ENCODE data around the gene RAB11FIP3.
"Not testable (repeated sequence)": the region's sequence is repeated elsewhere in the genome, so short reads cannot be mapped to it uniquely, and the experiment has no call there.

Gene RAB11FIP3

DNA sequence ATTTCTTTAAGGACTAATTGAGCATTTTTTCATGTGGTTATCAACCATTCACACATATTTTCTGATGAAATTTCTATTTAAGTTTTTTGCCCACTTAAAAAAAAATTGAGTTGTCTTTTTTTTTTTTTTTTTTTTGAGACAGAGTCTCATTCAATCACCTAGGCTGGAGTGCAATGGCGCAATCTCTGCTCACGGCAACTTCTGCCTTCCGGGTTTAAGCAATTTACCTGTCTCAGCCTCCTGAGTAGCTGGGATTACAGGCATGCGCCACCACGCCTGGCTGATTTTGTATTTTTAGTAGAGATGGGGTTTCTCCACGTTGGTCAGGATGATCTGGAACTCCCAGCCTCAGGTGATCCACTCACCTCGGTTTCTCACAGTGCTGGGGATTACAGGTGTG is 34.3 kb downstream of the RAB11FIP3 start:
- no peak overlapping the region for H3K4me3 ChIP-seq (ENCODE audit: low read length)
- no peak for DNase-seq (ENCODE audit: low read depth)
- TF ChIP-seq, protein P1, sequence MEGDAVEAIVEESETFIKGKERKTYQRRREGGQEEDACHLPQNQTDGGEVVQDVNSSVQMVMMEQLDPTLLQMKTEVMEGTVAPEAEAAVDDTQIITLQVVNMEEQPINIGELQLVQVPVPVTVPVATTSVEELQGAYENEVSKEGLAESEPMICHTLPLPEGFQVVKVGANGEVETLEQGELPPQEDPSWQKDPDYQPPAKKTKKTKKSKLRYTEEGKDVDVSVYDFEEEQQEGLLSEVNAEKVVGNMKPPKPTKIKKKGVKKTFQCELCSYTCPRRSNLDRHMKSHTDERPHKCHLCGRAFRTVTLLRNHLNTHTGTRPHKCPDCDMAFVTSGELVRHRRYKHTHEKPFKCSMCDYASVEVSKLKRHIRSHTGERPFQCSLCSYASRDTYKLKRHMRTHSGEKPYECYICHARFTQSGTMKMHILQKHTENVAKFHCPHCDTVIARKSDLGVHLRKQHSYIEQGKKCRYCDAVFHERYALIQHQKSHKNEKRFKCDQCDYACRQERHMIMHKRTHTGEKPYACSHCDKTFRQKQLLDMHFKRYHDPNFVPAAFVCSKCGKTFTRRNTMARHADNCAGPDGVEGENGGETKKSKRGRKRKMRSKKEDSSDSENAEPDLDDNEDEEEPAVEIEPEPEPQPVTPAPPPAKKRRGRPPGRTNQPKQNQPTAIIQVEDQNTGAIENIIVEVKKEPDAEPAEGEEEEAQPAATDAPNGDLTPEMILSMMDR (conservative IDR thresholded peaks at IDR 0.05; ENCODE audit: low read depth, low read length), result no peak

DNA sequence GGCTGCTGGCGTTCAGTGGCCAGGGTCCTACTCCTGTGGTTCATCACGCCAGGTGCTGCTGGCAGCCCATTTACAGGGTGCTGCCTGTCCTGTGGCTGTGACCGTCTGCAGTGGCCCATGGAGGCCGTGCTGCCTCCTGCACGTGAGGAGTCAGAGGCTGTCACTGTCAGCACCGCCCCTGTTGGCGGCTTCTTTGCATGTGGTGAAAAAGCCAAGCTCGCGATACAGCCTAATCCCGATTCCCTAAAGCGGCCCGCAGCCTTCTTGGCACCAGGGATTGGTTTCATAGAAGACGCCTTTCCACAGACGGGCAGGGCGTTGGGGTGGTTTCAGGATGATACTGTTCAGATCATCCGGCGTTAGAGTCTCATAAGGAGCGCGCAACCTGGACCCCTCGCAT is 35.3 kb downstream of the RAB11FIP3 start:
- no peak for DNase-seq (ENCODE audit: low read depth)
- TF ChIP-seq, protein P1 (conservative IDR thresholded peaks at IDR 0.05; ENCODE audit: low read depth, low read length), result no peak
- no peak overlapping the region for H3K4me3 ChIP-seq (ENCODE audit: low read length)

DNA sequence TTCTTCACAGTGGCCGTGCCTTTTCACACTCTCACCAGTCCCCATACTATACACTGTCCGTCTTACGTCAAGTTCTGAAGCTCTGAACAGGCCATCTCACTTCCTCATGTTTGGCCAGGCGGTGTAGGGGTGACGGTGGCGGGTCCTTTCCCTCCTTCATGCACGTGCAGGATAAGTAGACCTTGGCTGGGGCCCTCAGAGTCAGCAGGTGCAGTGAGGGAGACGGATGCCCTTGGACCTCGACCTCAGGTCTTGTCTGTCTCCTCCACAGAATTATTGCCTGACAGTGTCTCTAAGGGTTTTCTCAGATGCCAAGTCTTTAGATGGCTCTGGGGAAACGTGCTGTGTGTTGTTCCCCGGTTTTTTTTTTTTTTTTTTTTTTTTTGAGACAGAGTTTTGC is 37.6 kb downstream of the RAB11FIP3 start:
- DNase-seq (ENCODE audit: low read depth), result no peak
- H3K4me3 ChIP-seq (ENCODE audit: low read length), result no peak overlapping the region
- TF ChIP-seq, protein P1 (conservative IDR thresholded peaks at IDR 0.05; ENCODE audit: low read depth, low read length), result no peak

DNA sequence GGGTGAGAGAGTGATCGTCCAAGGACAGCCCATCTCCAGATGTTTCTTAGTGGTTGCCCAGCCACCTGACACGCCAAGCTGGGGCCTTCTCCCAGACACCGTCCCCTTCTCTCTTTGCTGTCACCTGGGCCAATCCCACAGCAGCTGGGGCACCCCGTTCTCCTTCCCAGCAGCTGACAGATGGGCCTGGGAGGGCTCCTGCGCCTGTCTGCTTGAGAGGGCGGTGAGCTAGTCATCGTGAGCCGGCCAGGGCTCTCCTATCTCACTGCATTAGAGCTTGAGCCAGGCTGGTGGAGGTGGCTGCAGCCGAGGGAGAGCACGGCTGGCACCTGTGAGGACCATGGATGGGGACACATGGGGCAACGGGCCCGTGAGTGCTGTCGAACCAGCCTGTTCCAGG is 41.2 kb downstream of the RAB11FIP3 start:
- TF ChIP-seq, protein P1 (conservative IDR thresholded peaks at IDR 0.05; ENCODE audit: low read depth, low read length), result no peak
- no peak for DNase-seq (ENCODE audit: low read depth)
- no peak overlapping the region for H3K4me3 ChIP-seq (ENCODE audit: low read length)

DNA sequence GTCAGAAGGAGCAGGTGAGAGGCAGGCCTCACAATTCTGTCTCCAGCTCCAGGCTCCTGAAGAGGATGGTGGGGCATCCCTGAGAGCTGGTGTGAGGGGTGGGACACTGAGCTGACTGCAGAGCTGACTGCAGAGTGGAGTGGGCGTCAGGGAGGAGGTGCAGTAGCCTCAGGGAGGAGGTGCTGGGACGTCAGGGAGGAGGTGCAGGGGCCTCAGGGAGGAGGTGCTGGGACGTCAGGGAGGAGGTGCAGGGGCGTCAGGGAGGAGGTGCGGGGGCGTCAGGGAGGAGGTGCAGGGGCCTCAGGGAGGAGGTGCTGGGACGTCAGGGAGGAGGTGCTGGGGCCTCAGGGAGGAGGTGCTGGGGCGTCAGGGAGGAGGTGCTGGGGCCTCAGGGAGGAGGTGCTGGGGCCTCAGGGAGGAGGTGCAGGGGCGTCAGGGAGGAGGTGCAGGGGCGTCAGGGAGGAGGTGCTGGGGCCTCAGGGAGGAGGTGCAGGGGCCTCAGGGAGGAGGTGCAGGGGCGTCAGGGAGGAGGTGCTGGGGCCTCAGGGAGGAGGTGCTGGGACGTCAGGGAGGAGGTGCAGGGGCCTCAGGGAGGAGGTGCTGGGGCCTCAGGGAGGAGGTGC is 41.9 kb downstream of the RAB11FIP3 start:
- not testable (repeated sequence) for H3K4me3 ChIP-seq (ENCODE audit: low read length)

DNA sequence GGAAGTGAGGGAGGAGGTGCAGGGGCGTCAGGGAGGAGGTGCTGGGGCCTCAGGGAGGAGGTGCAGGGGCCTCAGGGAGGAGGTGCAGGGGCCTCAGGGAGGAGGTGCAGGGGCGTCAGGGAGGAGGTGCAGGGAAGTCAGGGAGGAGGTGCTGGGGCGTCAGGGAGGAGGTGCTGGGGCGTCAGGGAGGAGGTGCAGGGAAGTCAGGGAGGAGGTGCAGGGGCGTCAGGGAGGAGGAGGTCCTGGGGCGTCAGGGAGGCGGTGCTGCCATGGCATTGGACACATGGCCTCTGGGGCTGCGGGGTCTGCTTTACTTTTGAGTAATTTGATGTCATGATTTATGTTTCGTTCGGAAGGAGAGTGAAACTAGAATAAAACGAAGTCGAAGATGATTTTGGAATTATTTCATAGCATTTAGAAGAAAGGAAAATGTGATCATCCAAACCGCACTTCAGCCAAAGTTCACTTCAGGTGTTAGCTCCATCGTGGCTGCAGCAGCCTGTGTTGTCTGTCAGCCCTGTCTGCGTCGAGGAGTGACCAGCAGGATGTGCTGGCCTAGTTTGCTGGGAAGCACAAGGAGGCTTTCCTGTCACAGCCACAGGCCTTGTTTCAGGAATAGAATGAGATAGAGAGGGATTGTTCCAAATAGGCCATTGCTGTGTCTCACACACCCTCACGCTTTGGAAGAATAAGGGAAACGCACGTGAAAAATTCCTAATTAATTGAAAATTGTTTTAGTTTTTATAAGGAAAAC is 42.8 kb downstream of the RAB11FIP3 start:
- DNase-seq (ENCODE audit: low read depth), result no peak
- TF ChIP-seq, protein P1 (conservative IDR thresholded peaks at IDR 0.05; ENCODE audit: low read depth, low read length), result no peak
- no peak overlapping the region for H3K4me3 ChIP-seq (ENCODE audit: low read length)

More for the DNA sequence above, 41.9 kb downstream of the RAB11FIP3 start:
- DNase-seq (ENCODE audit: low read depth), result not testable (repeated sequence)

DNA sequence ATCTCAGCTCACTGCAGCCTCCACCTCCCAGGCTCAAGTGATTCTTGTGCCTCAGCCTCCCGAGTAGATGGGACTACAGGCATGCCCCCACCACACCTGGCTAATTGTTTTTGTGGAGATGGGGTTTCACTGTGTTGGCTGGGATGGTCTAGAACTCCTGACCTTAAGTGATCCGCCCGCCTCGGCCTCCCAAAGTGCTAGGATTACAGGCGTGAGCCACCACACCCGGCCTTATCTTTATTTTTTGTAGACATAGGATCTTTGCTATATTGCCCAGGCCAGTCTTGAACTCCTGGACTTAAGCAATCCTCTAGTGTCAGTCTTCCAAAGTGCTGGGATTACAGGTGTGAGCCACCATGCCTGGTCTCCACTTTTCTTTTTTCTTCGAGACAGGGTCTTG is 44.0 kb downstream of the RAB11FIP3 start:
- DNase-seq (ENCODE audit: low read depth); H3K4me3 ChIP-seq (ENCODE audit: low read length): not testable (repeated sequence)

DNA sequence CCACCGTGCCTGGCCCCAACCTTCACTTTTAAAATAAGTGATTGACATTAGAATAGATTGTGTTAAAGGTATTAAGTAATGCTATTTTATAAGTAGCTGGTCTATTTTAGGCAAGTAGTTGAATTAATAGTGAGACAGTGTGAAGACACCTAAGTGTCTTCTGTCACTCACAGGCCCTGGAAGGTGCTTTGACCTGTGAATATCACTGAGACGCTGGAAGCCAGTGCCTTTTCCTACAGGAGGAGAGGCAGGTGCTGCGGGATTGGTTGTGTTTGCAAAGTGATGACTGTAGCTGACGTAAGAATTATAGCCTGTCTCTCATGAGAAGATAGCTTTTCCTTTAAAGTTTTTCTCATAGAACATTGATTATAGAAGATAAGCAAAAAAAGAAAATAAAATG is 45.0 kb downstream of the RAB11FIP3 start:
- H3K4me3 ChIP-seq (ENCODE audit: low read length), result no peak overlapping the region
- TF ChIP-seq, protein P1 (conservative IDR thresholded peaks at IDR 0.05; ENCODE audit: low read depth, low read length), result no peak
- no peak for DNase-seq (ENCODE audit: low read depth)
